ENCODE results near the gene PSMD3.

The PSMD3 gene

GRCh38 chr17:40019140-40019991, 38.8 kb downstream of the PSMD3 start:
- TF ChIP-seq ZFX (IDR thresholded peaks at IDR 0.05; ENCODE audit: borderline replicate concordance) = no peak
- TF ChIP-seq CTCF (IDR thresholded peaks at IDR 0.05) = no peak
- H3K27ac ChIP-seq = no peak overlapping the region

- TF ChIP-seq ZFX (IDR thresholded peaks at IDR 0.05; ENCODE audit: borderline replicate concordance) (no peak), CTCF (IDR thresholded peaks at IDR 0.05) (no peak)
- H3K27ac ChIP-seq = no peak overlapping the region
Observed at GRCh38 chr17:40020146-40020545, 39.5 kb downstream of the PSMD3 start.

GRCh38 chr17:40021451-40021971, 40.9 kb downstream of the PSMD3 start:
- TF ChIP-seq ZFX (IDR thresholded peaks at IDR 0.05; ENCODE audit: borderline replicate concordance) = no peak
- no peak for TF ChIP-seq CTCF (IDR thresholded peaks at IDR 0.05)
- H3K27ac ChIP-seq = no peak overlapping the region

- TF ChIP-seq CTCF (IDR thresholded peaks at IDR 0.05) (no peak), ZFX (IDR thresholded peaks at IDR 0.05; ENCODE audit: borderline replicate concordance) (no peak)
- no peak overlapping the region for H3K27ac ChIP-seq
Observed at GRCh38 chr17:40022497-40022896, 41.9 kb downstream of the PSMD3 start.

- no peak for TF ChIP-seq ZFX (IDR thresholded peaks at IDR 0.05; ENCODE audit: borderline replicate concordance)
- TF ChIP-seq CTCF (IDR thresholded peaks at IDR 0.05) = no peak
- H3K27ac ChIP-seq = no peak overlapping the region
Observed at GRCh38 chr17:40022961-40023541, 42.4 kb downstream of the PSMD3 start.

GRCh38 chr17:40023590-40024292, 43.1 kb downstream of the PSMD3 start:
- H3K27ac ChIP-seq = no peak overlapping the region
- TF ChIP-seq CTCF (IDR thresholded peaks at IDR 0.05) (no peak), ZFX (IDR thresholded peaks at IDR 0.05; ENCODE audit: borderline replicate concordance) (no peak)
